ENCODE data around the gene DOP1A. TPM values are rescaled to one million over a fixed set of nuclear protein-coding genes. Genes with fewer than 3 reads are reported as not detected.

The DOP1A gene
- total RNA-seq, 1 experiment from 2014 or later, result 17.0 TPM

DNA sequence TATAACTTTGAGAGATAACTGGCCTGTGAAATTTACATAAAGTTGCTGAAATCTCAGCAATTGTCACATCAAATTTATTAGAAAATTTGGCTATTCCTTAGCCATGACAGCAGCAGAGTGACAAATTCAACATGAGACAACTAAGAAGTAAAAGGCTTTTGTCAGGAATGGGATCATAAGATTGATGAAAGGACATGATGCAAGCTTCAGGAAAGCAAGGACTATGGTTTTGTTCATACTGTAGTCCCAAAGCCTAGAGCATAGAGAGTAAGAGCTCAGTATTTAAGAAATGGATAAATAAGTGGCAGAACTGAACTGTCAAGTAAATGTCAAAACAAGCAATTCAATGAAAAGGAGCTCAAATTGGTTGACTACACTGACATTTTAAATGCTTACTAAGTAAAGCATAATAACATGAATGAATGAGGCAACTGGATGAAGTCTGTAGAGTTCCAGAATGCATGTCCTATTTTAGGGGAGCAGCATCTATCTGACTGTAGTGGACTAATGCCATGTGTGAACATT, 113.0 kb downstream of the DOP1A start:
- TF ChIP-seq, protein P1, sequence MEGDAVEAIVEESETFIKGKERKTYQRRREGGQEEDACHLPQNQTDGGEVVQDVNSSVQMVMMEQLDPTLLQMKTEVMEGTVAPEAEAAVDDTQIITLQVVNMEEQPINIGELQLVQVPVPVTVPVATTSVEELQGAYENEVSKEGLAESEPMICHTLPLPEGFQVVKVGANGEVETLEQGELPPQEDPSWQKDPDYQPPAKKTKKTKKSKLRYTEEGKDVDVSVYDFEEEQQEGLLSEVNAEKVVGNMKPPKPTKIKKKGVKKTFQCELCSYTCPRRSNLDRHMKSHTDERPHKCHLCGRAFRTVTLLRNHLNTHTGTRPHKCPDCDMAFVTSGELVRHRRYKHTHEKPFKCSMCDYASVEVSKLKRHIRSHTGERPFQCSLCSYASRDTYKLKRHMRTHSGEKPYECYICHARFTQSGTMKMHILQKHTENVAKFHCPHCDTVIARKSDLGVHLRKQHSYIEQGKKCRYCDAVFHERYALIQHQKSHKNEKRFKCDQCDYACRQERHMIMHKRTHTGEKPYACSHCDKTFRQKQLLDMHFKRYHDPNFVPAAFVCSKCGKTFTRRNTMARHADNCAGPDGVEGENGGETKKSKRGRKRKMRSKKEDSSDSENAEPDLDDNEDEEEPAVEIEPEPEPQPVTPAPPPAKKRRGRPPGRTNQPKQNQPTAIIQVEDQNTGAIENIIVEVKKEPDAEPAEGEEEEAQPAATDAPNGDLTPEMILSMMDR (conservative IDR thresholded peaks at IDR 0.05), result no peak
- Mint-ChIP-seq H3K4me1 (peaks cover 7 to 14% of the 10 kb centered on the region in 2 experiments), H3K4me3 (no peak overlapping the region), H3K27ac (no peak overlapping the region), H3K27me3 (ENCODE audit: low read depth) (no peaks in the 10 kb centered on the region), H3K36me3 (ENCODE audit: insufficient read depth in 1 of 3, low read depth in 3 of 3) (peaks cover 15 to 83% (median 78%) of the 10 kb centered on the region in 3 experiments; a peak in 6 of 7 replicates), H3K9me3 (no peaks in the 10 kb centered on the region)
- Histone ChIP-seq H3K79me1 (ENCODE audit: insufficient read depth, low read depth, low read length, poor library complexity, severe bottlenecking) (no peaks in the 10 kb centered on the region), H3K27me3 (ENCODE audit: insufficient read depth, low read length) (no peaks in the 10 kb centered on the region), H3K23ac (ENCODE audit: insufficient read length, low read depth, low read length) (no peak overlapping the region), H3K27ac (ENCODE audit: insufficient read length, low read depth, low read length) (no peak overlapping the region), H3K4ac (ENCODE audit: low read depth, low read length) (no peak overlapping the region), H2AK5ac (ENCODE audit: insufficient read length, low read length) (no peak overlapping the region), H4K20me1 (ENCODE audit: control insufficient read depth, insufficient read depth, insufficient read length) (no peaks in the 10 kb centered on the region), H3K79me2 (ENCODE audit: insufficient read depth, low read length) (no peaks in the 10 kb centered on the region), H3K9ac (ENCODE audit: extremely low read depth, insufficient read length, low read length) (no peak overlapping the region), H2BK12ac (ENCODE audit: insufficient read length, low read depth, low read length) (no peak overlapping the region), H4K5ac (ENCODE audit: insufficient read length, low read depth, low read length) (no peak overlapping the region), H3K56ac (ENCODE audit: insufficient read length, low read depth, low read length) (no peak overlapping the region), H4K91ac (ENCODE audit: insufficient read length, low read depth, low read length) (no peak overlapping the region), H4K8ac (replicated peaks; ENCODE audit: insufficient read length, low read depth, low read length) (no peak overlapping the region), H2AFZ (ENCODE audit: low read length) (no peak overlapping the region), H3K4me2 (ENCODE audit: insufficient read depth, insufficient read length, low read length) (no peak overlapping the region), H3K4me1 (ENCODE audit: insufficient read depth, low read length) (no peaks in the 10 kb centered on the region), H2BK5ac (ENCODE audit: insufficient read length, low read length) (no peak overlapping the region), H2BK15ac (ENCODE audit: low read depth, low read length) (no peak overlapping the region), H3K9me3 (ENCODE audit: control insufficient read depth, low read depth, low read length) (no peaks in the 10 kb centered on the region), H3T11ph (ENCODE audit: low read length) (no peak overlapping the region), H3K18ac (ENCODE audit: insufficient read length, low read depth, low read length) (no peak overlapping the region), H2BK20ac (ENCODE audit: low read depth, low read length, poor library complexity, severe bottlenecking) (no peak overlapping the region), H3K14ac (ENCODE audit: insufficient read depth, low read length) (no peak overlapping the region), H2BK120ac (ENCODE audit: low read depth, low read length, poor library complexity, severe bottlenecking) (no peak overlapping the region), H3K23me2 (ENCODE audit: insufficient read length, low read depth, low read length, poor library complexity, severe bottlenecking) (no peaks in the 10 kb centered on the region)
- no peak for DNase-seq

Measured in H9 (cell line).